Measurements from ENCODE around the gene FCGBP. TPM values are rescaled to one million over a fixed set of nuclear protein-coding genes. Genes with fewer than 3 reads are reported as not detected.

FCGBP gene
- total RNA-seq, 1 experiment from 2014 or later = 1.5 TPM

GRCh38 chr19:39946532-39946931, 12.1 kb upstream of the FCGBP start:
- peak; percentile 21 for DNase-seq (ENCODE audit: low read depth)

GRCh38 chr19:39943586-39943985, 9.2 kb upstream of the FCGBP start:
- no peak for DNase-seq (ENCODE audit: low read depth)

DNA sequence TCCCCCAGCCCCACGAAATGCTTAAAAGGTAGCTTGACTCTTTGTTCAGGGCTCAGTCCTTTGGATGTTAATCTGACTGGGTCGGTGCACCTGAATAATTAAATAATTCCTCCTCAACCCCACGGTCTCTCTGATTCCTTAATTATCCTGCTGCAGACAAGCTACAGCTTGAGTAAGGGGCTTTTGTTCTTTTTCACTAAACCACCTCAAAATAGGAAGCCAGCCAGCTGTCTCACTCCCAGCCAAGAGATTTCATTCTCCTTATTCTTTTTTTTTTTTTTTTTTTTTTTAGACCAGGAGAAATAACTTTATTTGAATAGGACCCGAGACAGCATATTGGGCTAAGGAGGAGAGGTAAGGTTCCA, 7.9 kb upstream of the FCGBP start:
- no peak for DNase-seq (ENCODE audit: low read depth)

GRCh38 chr19:39941615-39942365, 7.4 kb upstream of the FCGBP start:
- DNase-seq (ENCODE audit: low read depth) = peak; percentile 77

DNA sequence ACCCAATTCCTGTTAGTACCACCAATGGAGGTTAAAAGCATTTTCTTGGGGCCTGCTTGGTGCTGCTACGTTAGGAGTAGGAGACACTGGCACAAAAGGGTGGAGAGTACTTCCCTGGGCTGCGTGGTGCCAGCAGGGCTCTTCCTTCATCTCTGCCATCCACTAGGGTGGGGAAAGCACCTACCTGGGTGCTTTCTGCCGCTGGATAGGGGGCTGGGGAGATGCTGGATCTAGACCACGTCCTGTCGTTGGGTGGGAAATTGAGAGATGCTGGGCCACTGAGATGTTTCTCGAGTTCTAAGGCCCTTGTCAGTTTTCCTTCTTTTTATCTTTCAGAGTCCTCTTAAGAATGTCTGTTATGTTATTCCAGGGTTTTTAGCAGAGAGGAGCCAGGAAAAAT, 6.7 kb upstream of the FCGBP start:
- no peak for DNase-seq (ENCODE audit: low read depth)

DNA sequence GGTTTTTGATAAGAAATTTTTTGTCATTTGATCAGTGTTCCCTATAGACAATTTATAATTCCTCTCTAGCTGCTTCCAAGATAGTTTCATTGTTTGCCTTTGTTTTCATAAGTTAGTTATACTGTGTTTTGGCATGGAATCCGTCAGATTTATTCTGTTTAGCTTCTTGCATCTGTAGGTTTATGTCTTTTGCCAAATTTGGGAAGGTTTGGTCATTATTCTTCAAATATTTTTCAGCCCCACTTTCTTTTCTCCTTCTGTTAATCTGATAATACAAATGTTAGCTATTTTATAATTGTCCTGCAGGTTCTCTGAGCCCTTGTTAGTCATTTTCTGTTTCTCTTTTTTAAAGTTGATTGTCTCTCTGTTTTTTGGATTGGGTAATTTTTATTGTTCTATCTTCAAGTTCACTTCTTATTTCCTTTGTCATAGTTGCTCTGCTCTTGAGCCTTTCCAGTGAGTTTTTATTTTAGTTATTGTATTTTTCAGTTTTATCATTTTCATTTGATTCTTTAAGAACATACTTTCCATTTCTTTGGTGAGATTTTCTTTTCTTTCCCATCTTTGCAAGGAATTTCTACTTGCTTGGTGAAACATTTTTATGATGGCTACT, 5.9 kb upstream of the FCGBP start:
- DNase-seq (ENCODE audit: low read depth) = no peak

GRCh38 chr19:39939556-39939955, 5.1 kb upstream of the FCGBP start:
- no peak for DNase-seq (ENCODE audit: low read depth)

GRCh38 chr19:39937787-39938186, 3.4 kb upstream of the FCGBP start:
- DNase-seq (ENCODE audit: low read depth) = no peak

DNA sequence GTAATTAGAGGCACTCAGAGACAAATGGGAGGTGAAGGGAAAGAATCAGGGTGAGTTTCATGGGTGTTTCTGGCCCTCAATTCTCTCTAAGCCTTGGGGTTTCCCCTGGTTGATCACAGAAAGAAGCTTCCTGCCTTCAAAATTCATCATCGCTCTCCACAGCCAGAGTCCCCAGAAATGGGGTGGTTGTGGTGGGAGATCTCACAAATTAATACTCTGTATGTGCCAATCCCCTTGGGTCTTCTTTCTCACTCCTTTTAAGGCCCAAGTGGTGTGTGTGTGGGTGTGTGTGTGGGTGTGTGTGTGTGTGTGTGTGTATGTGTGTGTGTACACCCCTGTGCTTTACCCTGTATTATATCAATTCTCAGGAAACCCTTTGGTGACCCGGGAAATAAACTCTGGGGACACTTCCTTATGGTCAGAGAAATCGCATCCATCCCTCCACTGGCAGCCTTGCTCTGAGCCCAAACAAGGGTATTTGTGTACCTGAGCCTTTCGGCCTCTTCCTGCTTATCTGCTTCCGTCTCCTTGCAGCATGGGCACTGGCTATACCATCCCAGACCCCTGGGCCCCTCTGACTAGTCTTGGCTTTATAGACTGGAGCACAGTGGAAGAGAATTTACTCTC, 2.8 kb upstream of the FCGBP start:
- DNase-seq (ENCODE audit: low read depth) = no peak

DNA sequence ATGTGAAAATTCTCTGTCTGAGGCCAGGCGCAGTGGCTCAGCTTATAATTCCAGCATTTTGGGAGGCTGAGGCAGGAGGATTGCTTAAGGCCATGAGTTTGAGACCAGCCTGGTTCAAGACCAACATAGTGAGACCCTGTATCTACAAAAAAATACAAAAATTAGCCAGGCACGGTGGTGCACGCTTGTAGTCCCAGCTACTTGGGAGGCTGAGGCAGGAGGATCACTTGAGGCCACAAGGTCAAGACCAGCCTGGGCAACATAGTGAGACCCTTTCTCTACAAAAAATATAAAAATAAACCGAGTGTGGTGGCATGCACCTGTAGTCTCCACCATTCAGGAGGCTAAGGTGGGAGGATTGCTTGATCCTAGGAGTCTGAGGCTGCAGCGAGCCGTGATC, 2.2 kb upstream of the FCGBP start:
- no peak for DNase-seq (ENCODE audit: low read depth)

DNA sequence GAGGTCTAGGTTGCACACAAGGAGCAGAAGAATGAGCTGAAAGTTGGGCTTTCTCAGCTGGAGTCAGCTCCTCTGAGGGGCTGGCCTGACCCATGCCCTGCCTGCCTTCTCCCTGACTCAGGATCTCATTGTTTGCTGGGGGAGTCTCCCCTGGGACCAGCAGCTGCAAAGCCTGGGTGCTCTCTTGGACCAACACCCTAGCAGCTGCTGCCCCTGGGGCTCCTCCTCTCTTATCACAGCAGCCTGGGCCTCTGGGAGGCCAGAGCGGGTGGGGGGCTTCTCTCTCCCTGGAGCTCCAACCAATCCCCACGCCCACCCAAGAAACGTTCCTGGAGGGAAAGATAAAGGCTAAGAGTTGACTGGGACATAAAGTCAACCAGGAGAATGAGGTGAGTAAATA, 1.6 kb upstream of the FCGBP start:
- DNase-seq (ENCODE audit: low read depth) = no peak

DNA sequence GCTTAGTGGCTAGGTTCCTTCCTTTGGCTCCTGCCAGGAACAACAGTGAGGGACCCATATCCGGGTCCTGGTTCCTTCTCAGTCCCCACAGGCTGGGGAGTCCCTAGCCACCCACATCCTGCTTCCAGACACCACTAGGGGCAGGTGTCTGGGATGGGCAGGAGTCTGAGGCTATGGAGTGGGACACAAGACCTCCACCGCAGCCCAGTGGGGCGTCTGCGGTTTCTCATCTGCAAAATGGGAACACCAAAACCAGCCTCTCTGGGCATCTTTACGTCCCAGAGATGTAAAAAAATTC, 879 bp upstream of the FCGBP start:
- DNase-seq (ENCODE audit: low read depth) = no peak

- no peak for DNase-seq (ENCODE audit: low read depth)
Measured at GRCh38 chr19:39929750-39930149, 4.7 kb downstream of the FCGBP start.

DNA sequence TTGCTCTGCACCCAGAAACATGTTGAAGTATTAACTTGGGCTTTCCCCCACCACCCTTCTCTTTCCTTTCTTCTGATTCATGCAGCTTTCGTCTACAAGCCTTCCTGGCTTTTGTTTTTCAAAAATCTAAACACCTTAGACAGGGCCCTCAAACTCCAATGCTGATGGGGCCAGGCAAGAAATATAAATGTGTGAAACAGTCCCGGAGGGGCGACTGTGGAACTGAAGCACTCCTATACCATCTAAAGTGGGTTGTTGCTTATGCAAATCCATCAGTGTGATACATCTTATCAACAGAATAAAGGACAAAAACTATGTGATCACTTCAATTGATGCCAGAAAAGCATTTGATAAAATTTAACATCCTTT, 6.1 kb downstream of the FCGBP start:
- no peak for DNase-seq (ENCODE audit: low read depth)

- DNase-seq (ENCODE audit: low read depth) = no peak
Measured at GRCh38 chr19:39927524-39928356, 6.7 kb downstream of the FCGBP start.

GRCh38 chr19:39927076-39927475, 7.4 kb downstream of the FCGBP start:
- no peak for DNase-seq (ENCODE audit: low read depth)

- DNase-seq (ENCODE audit: low read depth) = no peak
Measured at GRCh38 chr19:39926170-39926760, 8.2 kb downstream of the FCGBP start.

- no peak for DNase-seq (ENCODE audit: low read depth)
Measured at GRCh38 chr19:39924952-39925351, 9.5 kb downstream of the FCGBP start.

DNA sequence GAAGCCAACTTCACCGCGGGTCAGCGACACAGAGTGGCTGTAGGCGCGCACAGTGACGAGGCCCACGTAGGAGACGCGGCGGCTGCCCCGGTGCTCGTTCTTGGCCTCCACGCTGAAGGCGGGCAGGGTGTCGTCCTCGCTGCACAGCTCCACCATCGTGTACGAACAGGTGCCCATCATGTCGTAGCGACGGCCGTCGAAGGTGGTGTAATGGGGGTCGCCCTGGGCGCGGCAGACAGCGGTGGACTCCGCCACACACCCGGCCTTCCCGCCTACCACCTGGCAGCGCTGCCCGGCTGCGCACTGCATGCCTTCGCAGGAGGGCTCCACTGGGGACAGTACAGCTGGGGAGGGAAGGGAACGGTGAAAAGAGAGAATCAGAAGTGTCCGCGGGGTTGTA, 10.0 kb downstream of the FCGBP start:
- no peak for DNase-seq (ENCODE audit: low read depth)

DNA sequence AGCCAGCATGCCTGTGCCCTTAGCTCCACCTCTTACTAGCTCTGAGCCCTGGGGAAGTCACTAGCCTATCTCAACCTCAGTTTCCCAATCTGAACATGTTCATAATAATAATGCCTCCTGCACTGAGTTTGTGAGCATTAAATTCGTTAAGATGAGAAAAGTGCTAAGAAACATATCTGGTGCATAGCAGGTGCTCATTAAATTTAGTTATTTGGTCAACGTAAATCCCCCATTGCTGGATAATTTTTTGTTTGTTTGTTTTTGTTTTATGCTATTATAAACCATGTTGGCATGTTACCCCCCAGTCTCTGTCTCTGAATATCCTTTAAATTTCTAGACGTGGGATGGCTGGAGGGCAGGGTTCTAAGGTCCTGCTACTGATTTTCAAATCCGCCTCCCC, 10.6 kb downstream of the FCGBP start:
- DNase-seq (ENCODE audit: low read depth) = no peak

GRCh38 chr19:39919976-39920375, 14.5 kb downstream of the FCGBP start:
- no peak for DNase-seq (ENCODE audit: low read depth)

DNA sequence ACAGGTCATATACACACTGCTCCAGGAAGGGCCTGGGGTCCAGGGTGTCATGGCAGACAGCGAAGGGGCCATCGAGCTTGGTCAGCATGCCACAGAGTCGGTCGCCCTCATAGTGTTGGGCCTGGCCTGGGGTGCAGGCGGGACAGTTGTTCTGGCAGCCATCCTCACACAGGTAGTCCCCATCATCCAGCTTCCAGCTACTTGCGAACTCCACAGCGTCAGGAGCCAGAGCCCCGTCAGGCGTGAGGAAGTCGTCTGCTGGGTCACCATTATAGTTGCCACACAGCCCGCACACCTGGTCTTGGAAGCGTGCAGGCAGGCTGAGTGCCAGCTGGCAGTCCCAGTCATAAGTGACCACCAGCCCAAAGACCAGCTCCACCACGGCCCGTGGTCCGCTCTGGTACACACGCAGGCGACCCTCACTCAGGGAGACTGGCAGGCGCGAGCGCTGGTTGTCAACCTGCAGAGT, 16.2 kb downstream of the FCGBP start:
- no peak for DNase-seq (ENCODE audit: low read depth)
